ENCODE data around the gene SLCO3A1. TPM values are rescaled to one million over a fixed set of nuclear protein-coding genes. Genes with fewer than 3 reads are reported as not detected.

The SLCO3A1 gene
- total RNA-seq, 1 donor from 2014 or later, result 42.5 TPM

- Histone ChIP-seq H3K27ac (no peak overlapping the region), H3K27me3 (ENCODE audit: low read depth) (no peaks in the 10 kb centered on the region), H3K9me3 (no peaks in the 10 kb centered on the region), H3K4me1 (peaks cover 6% of the 10 kb centered on the region), H3K4me3 (no peak overlapping the region), H3K36me3 (peaks cover 4% of the 10 kb centered on the region)
- intact Hi-C loops (cut with DNase I), result no loop called here
- DNase-seq (no peak), ATAC-seq (no peak)
- TF ChIP-seq CTCF (IDR thresholded peaks at IDR 0.05), result no peak
These were observed 54.9 kb downstream of the SLCO3A1 start for GRCh38 chr15:91908391-91908790.

GRCh38 chr15:91909111-91909510 lies 55.6 kb downstream of the SLCO3A1 start:
- intact Hi-C loops (cut with DNase I), result no loop called here
- H3K9me3 ChIP-seq, result no peaks in the 10 kb centered on the region
- H3K4me1 ChIP-seq, result peaks cover 6% of the 10 kb centered on the region
- DNase-seq, result no peak
- no peak overlapping the region for H3K4me3 ChIP-seq
- H3K27me3 ChIP-seq (ENCODE audit: low read depth), result no peaks in the 10 kb centered on the region
- no peak for ATAC-seq
- no peak overlapping the region for H3K27ac ChIP-seq
- no peak for TF ChIP-seq CTCF (IDR thresholded peaks at IDR 0.05)
- peaks cover 4% of the 10 kb centered on the region for H3K36me3 ChIP-seq

- ATAC-seq (no peak), DNase-seq (no peak)
- Histone ChIP-seq H3K4me3 (no peak overlapping the region), H3K27ac (no peak overlapping the region), H3K36me3 (peaks cover 4% of the 10 kb centered on the region), H3K27me3 (ENCODE audit: low read depth) (no peaks in the 10 kb centered on the region), H3K9me3 (no peaks in the 10 kb centered on the region), H3K4me1 (peaks cover 6% of the 10 kb centered on the region)
- no peak for TF ChIP-seq CTCF (IDR thresholded peaks at IDR 0.05)
- intact Hi-C loops (cut with DNase I), result no loop called here
These were observed 56.1 kb downstream of the SLCO3A1 start for GRCh38 chr15:91909574-91909973.

- ATAC-seq (no peak), DNase-seq (no peak)
- no peak for TF ChIP-seq CTCF (IDR thresholded peaks at IDR 0.05)
- Histone ChIP-seq H3K4me3 (no peak overlapping the region), H3K9me3 (no peaks in the 10 kb centered on the region), H3K36me3 (peaks cover 14% of the 10 kb centered on the region), H3K27ac (no peak overlapping the region), H3K4me1 (peaks cover 6% of the 10 kb centered on the region), H3K27me3 (ENCODE audit: low read depth) (no peaks in the 10 kb centered on the region)
- intact Hi-C loops (cut with DNase I), result no loop called here
These were observed 58.3 kb downstream of the SLCO3A1 start for GRCh38 chr15:91911844-91912243.

GRCh38 chr15:91912336-91912735 lies 58.8 kb downstream of the SLCO3A1 start:
- DNase-seq (no peak), ATAC-seq (no peak)
- Histone ChIP-seq H3K27me3 (ENCODE audit: low read depth) (no peaks in the 10 kb centered on the region), H3K27ac (no peak overlapping the region), H3K36me3 (peaks cover 19% of the 10 kb centered on the region), H3K4me1 (peaks cover 6% of the 10 kb centered on the region), H3K4me3 (no peak overlapping the region), H3K9me3 (no peaks in the 10 kb centered on the region)
- TF ChIP-seq CTCF (IDR thresholded peaks at IDR 0.05), result no peak
- intact Hi-C loops (cut with DNase I), result no loop called here

GRCh38 chr15:91913560-91913959 lies 60.1 kb downstream of the SLCO3A1 start:
- Histone ChIP-seq H3K4me1 (peaks cover 6% of the 10 kb centered on the region), H3K27ac (no peak overlapping the region), H3K36me3 (peaks cover 21% of the 10 kb centered on the region), H3K27me3 (ENCODE audit: low read depth) (no peaks in the 10 kb centered on the region), H3K4me3 (no peak overlapping the region), H3K9me3 (no peaks in the 10 kb centered on the region)
- intact Hi-C loops (cut with DNase I), result no loop called here
- TF ChIP-seq CTCF (IDR thresholded peaks at IDR 0.05), result no peak
- no peak for ATAC-seq
- no peak for DNase-seq
